ENCODE data around the gene INTS2. TPM values are rescaled to one million over a fixed set of nuclear protein-coding genes. Genes with fewer than 3 reads are reported as not detected.
A peak's percentile ranks its signal among the peaks of the same experiment; 100 is the strongest.

INTS2 gene
- polyA plus RNA-seq, 1 of the 3 experiments (the other 2 are of a cell fraction), result 6.7 TPM

GRCh38 chr17:61968757-61969156 is 41.0 kb upstream of the INTS2 start:
- Histone ChIP-seq H3K9ac (no peak overlapping the region), H2AFZ (ENCODE audit: low read depth) (no peak overlapping the region), H3K79me2 (ENCODE audit: insufficient read depth) (peaks cover 39% of the 10 kb centered on the region), H3K4me1 (ENCODE audit: control insufficient read depth in 1 of 2, insufficient read depth in 2 of 2, low read depth in 1 of 2, low read length in 1 of 2) (no peaks in the 10 kb centered on the region; a peak in 1 of 4 replicates), H4K20me1 (ENCODE audit: insufficient read depth) (0 out of 2 replicates have a peak, but pooled peaks cover 3% of the 10 kb centered on the region), H3K27ac (ENCODE audit: low read depth in 2 of 2, low read length in 1 of 2) (no peak overlapping the region), H3K9me3 (no peaks in the 10 kb centered on the region), H3K36me3 (replicated peaks in 1 of 2; ENCODE audit: control insufficient read depth in 1 of 2, insufficient read depth in 2 of 2, low read length in 1 of 2) (peaks cover 56 to 92% of the 10 kb centered on the region in 2 experiments), H3K27me3 (ENCODE audit: insufficient read depth) (no peaks in the 10 kb centered on the region), H3F3A (replicated peaks; ENCODE audit: insufficient read depth) (peaks cover 15% of the 10 kb centered on the region), H3K4me3 (ENCODE audit: low read depth in 2 of 2, low read length in 1 of 2) (no peak overlapping the region), H3K9me2 (no peaks in the 10 kb centered on the region), H3K4me2 (no peak overlapping the region)
- no peak for TF ChIP-seq RAD21 (IDR thresholded peaks at IDR 0.05; ENCODE audit: low read length)
- WGBS (ENCODE audit: low lambda C conversion rate), result 96% methylated on average over 5 of the region's 5 CpGs
- POLR2A ChIA-PET, result no interaction called here
- CTCF ChIA-PET, result interaction anchor here (1.1 to 1.4 kb wide), 2 partner anchors 97 to 141 kb away, joined by 4 read pairs; no protein-coding TSS in a partner anchor
- no peak for DNase-seq

DNA sequence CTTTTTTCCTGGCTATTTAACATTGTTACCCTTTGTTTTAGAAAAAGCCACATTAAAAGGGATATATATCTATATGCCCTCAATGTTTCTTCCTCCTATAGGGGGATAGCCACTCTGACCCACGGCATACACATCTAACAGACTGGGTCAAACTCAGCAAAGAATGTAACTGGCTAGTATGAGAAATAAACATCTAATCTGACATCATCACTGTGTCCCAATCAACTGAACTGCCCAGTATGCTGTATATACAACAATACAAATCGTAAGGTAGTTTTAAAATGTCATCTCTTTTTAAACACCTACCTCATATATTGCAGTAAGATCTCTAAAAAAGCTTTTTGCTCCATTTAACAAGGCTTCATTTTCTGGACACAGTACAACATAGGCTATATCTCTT is 39.9 kb upstream of the INTS2 start:
- Histone ChIP-seq H3K36me3 (replicated peaks in 1 of 2; ENCODE audit: control insufficient read depth in 1 of 2, insufficient read depth in 2 of 2, low read length in 1 of 2) (peaks cover 65 to 93% of the 10 kb centered on the region in 2 experiments), H4K20me1 (ENCODE audit: insufficient read depth) (no peaks in the 10 kb centered on the region), H3F3A (replicated peaks; ENCODE audit: insufficient read depth) (peaks cover 15% of the 10 kb centered on the region), H2AFZ (ENCODE audit: low read depth) (no peak overlapping the region), H3K9ac (no peak overlapping the region), H3K4me3 (ENCODE audit: low read depth in 2 of 2, low read length in 1 of 2) (no peak overlapping the region), H3K79me2 (ENCODE audit: insufficient read depth) (peaks cover 30% of the 10 kb centered on the region), H3K27me3 (ENCODE audit: insufficient read depth) (no peaks in the 10 kb centered on the region), H3K27ac (ENCODE audit: low read depth in 2 of 2, low read length in 1 of 2) (no peak overlapping the region), H3K9me2 (no peaks in the 10 kb centered on the region), H3K4me1 (ENCODE audit: control insufficient read depth in 1 of 2, insufficient read depth in 2 of 2, low read depth in 1 of 2, low read length in 1 of 2) (no peaks in the 10 kb centered on the region; a peak in 1 of 4 replicates), H3K4me2 (no peak overlapping the region), H3K9me3 (no peaks in the 10 kb centered on the region)
- ChIA-PET POLR2A (no interaction called here), CTCF (interaction anchor here (1.3 to 1.4 kb wide), 2 partner anchors 64 to 142 kb away, joined by 3 to 4 read pairs; no protein-coding TSS in a partner anchor)
- WGBS (ENCODE audit: low lambda C conversion rate), result 97% methylated on average over 2 of the region's 2 CpGs
- no peak for DNase-seq
- TF ChIP-seq JUND (IDR thresholded peaks at IDR 0.05) (no peak), TCF12 (IDR thresholded peaks at IDR 0.05) (no peak), SMC3 (IDR thresholded peaks at IDR 0.05; ENCODE audit: low read depth, low read length) (no peak)

- CTCF ChIA-PET, result interaction anchor here (1.4 kb wide), 1 partner anchor 14 kb away, joined by 4 read pairs; no protein-coding TSS in a partner anchor
These were observed 38.4 kb upstream of the INTS2 start for GRCh38 chr17:61966191-61966590.

GRCh38 chr17:61955619-61956018 is 27.8 kb upstream of the INTS2 start:
- no peaks in the 10 kb centered on the region for H4K20me1 ChIP-seq (ENCODE audit: insufficient read depth)
- peaks cover 5% of the 10 kb centered on the region for H3K79me2 ChIP-seq (ENCODE audit: insufficient read depth)
- ChIA-PET POLR2A (no interaction called here), CTCF (interaction anchor here (1.0 kb wide), 1 partner anchor 154 kb away, joined by 5 read pairs; no protein-coding TSS in a partner anchor)
- DNase-seq, result no peak
- no peak for TF ChIP-seq REST (IDR thresholded peaks at IDR 0.05; ENCODE audit: low read depth, low read length)
- no peak for TF ChIP-seq EZH2phosphoT487 (IDR thresholded peaks at IDR 0.05; ENCODE audit: borderline replicate concordance, low read depth)
- no peak for TF ChIP-seq FOXM1 (IDR thresholded peaks at IDR 0.05; ENCODE audit: low read depth)
- TF ChIP-seq SMC3 (IDR thresholded peaks at IDR 0.05; ENCODE audit: low read depth, low read length), result no peak
- H3K4me3 ChIP-seq (ENCODE audit: low read depth in 2 of 2, low read length in 1 of 2), result no peak overlapping the region
- H3K27ac ChIP-seq (ENCODE audit: low read depth in 2 of 2, low read length in 1 of 2), result no peak overlapping the region
- 91% methylated on average over 4 of the region's 4 CpGs for WGBS (ENCODE audit: low lambda C conversion rate)
- H3K9me3 ChIP-seq, result no peaks in the 10 kb centered on the region
- no peaks in the 10 kb centered on the region for H3K4me1 ChIP-seq (ENCODE audit: control insufficient read depth in 1 of 2, insufficient read depth in 2 of 2, low read depth in 1 of 2, low read length in 1 of 2)
- no peak overlapping the region for H3K9ac ChIP-seq
- H3K36me3 ChIP-seq (replicated peaks in 1 of 2; ENCODE audit: control insufficient read depth in 1 of 2, insufficient read depth in 2 of 2, low read length in 1 of 2), result peaks cover 60 to 82% of the 10 kb centered on the region in 2 experiments
- H3F3A ChIP-seq (replicated peaks; ENCODE audit: insufficient read depth), result peaks cover 7% of the 10 kb centered on the region
- no peak overlapping the region for H3K4me2 ChIP-seq
- H2AFZ ChIP-seq (ENCODE audit: low read depth), result no peak overlapping the region
- H3K9me2 ChIP-seq, result no peaks in the 10 kb centered on the region
- H3K27me3 ChIP-seq (ENCODE audit: insufficient read depth), result no peaks in the 10 kb centered on the region

More at GRCh38 chr17:61966191-61966590, 38.4 kb upstream of the INTS2 start:
- Histone ChIP-seq H3K4me3 (ENCODE audit: low read depth in 2 of 2, low read length in 1 of 2) (no peak overlapping the region), H3K4me2 (no peak overlapping the region), H4K20me1 (ENCODE audit: insufficient read depth) (no peaks in the 10 kb centered on the region), H3K27me3 (ENCODE audit: insufficient read depth) (no peaks in the 10 kb centered on the region), H3K36me3 (replicated peaks in 1 of 2; ENCODE audit: control insufficient read depth in 1 of 2, insufficient read depth in 2 of 2, low read length in 1 of 2) (peaks cover 67 to 90% of the 10 kb centered on the region in 2 experiments), H2AFZ (ENCODE audit: low read depth) (no peak overlapping the region), H3K9me3 (no peaks in the 10 kb centered on the region), H3K4me1 (ENCODE audit: control insufficient read depth in 1 of 2, insufficient read depth in 2 of 2, low read depth in 1 of 2, low read length in 1 of 2) (no peaks in the 10 kb centered on the region; a peak in 1 of 4 replicates), H3K79me2 (ENCODE audit: insufficient read depth) (peaks cover 23% of the 10 kb centered on the region; the same call in 1 of the 2 replicates), H3K9ac (no peak overlapping the region), H3K9me2 (no peaks in the 10 kb centered on the region), H3F3A (replicated peaks; ENCODE audit: insufficient read depth) (peaks cover 8% of the 10 kb centered on the region), H3K27ac (ENCODE audit: low read depth in 2 of 2, low read length in 1 of 2) (peak overlapping the region in 1 of 2 experiments; percentile 23; a peak in 2 of 4 replicates)
- TF ChIP-seq RAD21 (IDR thresholded peaks at IDR 0.05; ENCODE audit: low read length), result 0 out of 2 replicates have a peak, but pooled peaks have one; percentile 8
- TF ChIP-seq NRF1 (IDR thresholded peaks at IDR 0.05; ENCODE audit: low read depth, low read length), result no peak
- peak; percentile 27; the same call in 1 of the 2 replicates for TF ChIP-seq GATA2 (CRISPR knock-in tag; IDR thresholded peaks at IDR 0.05)
- 0% methylated on average over 1 of the region's 1 CpG for WGBS (ENCODE audit: low lambda C conversion rate)
- POLR2A ChIA-PET, result no interaction called here
- DNase-seq, result peak; percentile 22
